GM21423 (cell line): ENCODE measurements around the gene SMPD1.
A peak's percentile ranks its signal among the peaks of the same experiment; 100 is the strongest.
"Not testable (repeated sequence)": the region's sequence is repeated elsewhere in the genome, so short reads cannot be mapped to it uniquely, and the experiment has no call there.

Experiments used
- ATAC-seq: cut with Tn5 transposase; IDR thresholded peaks from one replicate; pipeline ENCODE4 v1.9.1; 2021; ENCODE audit warnings: mild to moderate bottlenecking, moderate library complexity; ENCODE audit not compliant: unreplicated experiment

Gene SMPD1

DNA sequence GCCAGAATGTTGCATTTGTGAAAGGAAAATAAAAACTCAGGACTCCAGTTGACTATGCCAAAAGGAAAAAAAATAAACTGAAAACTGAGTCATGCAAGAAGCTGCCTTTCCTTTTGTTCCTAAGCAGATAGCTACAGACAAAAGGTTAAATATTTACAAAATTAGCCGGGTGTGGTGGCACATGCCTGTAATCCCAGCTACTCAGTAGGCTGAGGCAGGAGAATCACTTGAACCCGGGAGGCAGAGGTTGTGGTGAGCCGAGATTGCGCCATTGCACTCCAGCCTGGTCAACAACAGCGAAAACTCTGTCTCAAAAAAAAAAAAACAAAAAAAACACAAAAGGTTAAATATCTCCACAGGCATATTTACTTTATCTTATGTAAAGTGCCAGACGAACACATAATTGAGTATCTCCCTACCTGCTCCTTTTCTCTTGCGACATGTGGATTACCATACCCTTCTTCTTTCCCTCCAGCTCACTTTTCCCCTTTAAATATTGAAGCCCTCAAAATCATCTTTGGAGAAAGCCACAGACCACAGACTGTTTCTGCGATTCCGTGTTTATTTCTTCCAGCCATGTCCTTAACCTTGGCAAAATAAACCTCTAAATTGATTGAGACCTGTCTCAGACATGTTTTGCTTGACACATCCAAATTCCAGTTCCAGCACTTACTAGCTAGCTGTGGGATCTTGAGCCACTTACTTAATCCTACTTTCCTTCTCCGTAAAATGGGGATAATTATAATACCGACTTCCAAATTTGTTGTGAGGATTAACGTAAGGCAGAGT, 2.3 kb upstream of the SMPD1 start:
- no peak for ATAC-seq

DNA sequence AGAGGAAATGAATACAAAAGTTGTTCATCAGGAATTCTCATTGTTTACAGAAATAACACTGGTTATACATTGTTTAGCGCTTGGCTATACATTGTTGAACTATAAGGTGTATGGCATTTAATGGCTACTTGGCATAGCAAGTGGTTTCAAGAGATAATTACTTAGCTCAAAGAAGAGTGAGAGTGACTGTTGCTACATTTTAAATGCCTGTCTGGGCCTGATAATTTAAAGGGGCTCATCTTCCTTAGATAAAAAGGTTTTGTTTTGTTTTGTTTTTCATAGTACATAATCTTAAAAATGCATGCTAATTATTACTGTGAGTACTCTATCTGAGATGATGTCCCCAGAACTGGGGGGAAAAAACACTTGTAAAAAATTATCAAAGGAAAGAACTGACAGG, 1.5 kb upstream of the SMPD1 start:
- no peak for ATAC-seq

- no peak for ATAC-seq
Measured at GRCh38 chr11:6390718-6391469, 620 bp downstream of the SMPD1 start.

DNA sequence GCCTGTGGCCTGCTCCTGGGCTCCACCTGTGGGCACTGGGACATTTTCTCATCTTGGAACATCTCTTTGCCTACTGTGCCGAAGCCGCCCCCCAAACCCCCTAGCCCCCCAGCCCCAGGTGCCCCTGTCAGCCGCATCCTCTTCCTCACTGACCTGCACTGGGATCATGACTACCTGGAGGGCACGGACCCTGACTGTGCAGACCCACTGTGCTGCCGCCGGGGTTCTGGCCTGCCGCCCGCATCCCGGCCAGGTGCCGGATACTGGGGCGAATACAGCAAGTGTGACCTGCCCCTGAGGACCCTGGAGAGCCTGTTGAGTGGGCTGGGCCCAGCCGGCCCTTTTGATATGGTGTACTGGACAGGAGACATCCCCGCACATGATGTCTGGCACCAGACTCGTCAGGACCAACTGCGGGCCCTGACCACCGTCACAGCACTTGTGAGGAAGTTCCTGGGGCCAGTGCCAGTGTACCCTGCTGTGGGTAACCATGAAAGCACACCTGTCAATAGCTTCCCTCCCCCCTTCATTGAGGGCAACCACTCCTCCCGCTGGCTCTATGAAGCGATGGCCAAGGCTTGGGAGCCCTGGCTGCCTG, 1.4 kb downstream of the SMPD1 start:
- ATAC-seq: no peak

GRCh38 chr11:6392251-6392650, 2.0 kb downstream of the SMPD1 start:
- not testable (repeated sequence) for ATAC-seq

DNA sequence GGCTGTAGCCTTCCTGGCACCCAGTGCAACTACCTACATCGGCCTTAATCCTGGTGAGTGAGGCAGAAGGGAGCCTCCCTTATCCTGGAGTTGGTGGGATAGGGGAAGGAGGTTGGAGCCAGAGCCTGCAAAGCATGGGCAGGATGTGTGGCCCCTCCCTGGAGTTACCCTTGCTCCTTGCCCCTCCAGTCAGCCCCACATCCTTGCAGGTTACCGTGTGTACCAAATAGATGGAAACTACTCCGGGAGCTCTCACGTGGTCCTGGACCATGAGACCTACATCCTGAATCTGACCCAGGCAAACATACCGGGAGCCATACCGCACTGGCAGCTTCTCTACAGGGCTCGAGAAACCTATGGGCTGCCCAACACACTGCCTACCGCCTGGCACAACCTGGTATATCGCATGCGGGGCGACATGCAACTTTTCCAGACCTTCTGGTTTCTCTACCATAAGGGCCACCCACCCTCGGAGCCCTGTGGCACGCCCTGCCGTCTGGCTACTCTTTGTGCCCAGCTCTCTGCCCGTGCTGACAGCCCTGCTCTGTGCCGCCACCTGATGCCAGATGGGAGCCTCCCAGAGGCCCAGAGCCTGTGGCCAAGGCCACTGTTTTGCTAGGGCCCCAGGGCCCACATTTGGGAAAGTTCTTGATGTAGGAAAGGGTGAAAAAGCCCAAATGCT, 3.9 kb downstream of the SMPD1 start:
- no peak for ATAC-seq

DNA sequence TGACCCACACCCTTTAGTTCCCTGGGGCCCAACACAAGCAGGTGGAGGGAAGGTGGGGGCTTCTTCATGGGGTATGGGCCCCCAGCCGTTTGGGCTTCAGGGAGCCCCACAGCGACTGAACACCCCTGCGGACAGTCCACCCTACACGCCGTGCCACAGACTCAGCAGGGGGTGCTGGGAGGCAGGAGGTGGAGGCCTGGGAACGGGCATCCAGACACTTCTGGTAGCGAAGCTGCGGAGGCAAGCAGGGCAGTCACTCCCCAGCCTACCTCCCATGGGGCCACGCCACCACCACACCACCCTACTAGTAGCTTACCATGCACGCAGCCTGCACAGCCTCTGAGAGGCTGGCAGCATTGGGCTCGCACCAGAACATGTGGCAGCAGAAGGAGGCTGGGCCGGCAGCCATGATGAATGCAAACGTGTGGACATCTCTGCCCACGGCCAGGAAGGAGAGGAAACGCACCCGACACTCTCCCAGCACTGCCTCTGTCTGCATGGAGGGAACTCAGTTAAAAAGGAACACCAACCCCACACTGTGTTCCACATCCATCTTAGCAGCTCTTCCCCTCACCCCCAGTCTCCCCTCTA, 5.3 kb downstream of the SMPD1 start:
- no peak for ATAC-seq

- ATAC-seq: no peak
Measured at GRCh38 chr11:6397156-6397555, 6.9 kb downstream of the SMPD1 start.

DNA sequence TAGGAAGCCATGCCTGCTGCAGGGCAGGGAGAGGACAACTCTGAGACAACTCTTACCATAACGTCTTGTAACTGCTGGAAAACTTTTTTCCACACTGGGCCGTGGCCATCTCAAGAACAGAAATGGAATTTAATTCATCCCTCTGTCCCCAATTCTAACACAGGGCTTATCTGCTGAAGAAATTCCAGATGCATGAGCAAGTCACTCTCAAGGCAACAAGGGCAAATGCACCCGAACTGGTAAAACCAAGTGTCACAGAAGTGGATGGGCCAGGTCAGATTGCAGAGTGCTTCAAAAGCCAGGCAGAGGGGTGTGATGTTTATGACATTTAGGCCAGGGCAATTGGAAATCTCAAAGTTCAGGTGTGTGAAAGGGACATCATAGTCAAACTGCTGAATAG, 7.4 kb downstream of the SMPD1 start:
- no peak for ATAC-seq

- no peak for ATAC-seq
Measured at GRCh38 chr11:6400431-6401345, 10.4 kb downstream of the SMPD1 start.

DNA sequence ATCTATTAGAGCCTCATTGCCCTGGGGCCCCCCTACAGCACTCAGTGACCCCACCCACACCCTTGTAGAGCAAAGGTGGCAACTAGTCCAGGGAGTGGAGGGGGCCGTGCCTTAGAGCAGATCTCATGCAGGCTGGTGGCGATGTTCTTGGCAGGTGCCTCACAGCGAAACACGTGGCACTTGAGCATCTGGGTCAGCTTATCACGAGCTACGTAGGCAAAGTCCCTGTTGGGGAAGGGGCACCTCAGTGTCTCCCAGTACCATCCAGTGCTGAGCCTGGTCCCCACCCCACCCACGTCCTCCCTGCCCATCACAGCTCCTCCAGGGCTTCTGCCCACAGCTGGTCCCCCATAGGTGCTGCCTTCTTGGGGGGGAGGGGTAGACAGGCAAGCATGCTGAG, 11.2 kb downstream of the SMPD1 start:
- ATAC-seq: no peak

DNA sequence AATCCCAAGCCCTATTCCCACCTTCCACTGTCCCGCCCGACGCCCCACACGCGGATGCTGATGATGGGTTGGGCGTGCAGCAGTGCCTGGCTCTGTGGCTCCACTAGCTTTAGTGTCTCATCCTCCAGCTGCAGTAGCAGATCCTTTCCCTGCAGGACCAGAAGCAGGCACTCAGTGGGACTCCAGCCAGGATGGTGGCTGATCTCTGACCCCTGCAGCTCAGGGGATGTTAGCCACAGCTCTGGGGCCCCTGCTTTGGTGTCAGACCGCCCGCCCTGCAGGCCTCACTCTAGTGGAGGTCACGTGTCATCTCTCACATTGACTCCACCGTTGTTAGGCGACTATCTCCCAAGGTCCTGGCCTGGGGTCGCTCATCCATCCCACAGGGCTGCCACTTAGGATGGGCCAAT, 11.8 kb downstream of the SMPD1 start:
- ATAC-seq: peak; percentile 26

DNA sequence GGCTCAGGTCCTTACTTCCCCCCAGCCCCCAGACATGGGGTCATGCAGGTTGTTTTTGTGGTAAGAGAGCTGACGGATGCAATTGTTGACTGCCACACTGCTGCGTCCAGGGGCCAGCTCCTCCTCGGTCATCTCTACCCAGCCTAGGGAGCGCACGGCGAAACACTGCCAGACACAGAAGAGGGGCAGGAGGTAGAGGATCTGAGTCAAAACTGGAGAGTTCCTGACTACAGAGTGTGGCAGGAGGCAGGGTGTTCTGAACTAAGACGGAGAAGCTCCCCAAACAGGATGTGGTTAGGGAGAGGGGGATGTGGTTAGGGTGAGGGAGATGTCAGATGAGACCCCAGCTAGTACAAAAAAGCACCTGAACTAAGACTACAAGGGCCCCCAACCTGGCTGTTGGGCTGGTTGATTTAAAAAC, 12.3 kb downstream of the SMPD1 start:
- ATAC-seq: peak; percentile 93

DNA sequence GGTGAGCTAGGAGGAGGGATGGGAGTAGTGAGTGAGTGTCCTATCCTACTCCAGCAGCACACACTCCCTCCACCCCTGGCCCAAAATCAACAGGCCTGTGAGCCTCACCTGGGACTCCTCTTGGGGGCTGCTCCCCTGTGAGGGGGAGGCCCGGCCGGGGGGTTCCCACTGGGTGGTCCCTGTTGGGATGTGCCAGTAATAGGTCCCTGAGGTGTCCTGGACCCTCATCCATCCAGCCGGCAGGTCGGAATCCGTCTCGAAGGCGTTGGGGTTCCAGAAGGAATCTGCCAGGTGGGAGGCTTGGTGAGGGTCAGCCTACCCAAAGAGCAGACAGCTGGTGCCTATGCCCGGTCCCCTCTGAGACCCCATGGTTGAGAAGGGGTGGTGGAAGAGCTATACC, 13.3 kb downstream of the SMPD1 start:
- ATAC-seq: no peak

DNA sequence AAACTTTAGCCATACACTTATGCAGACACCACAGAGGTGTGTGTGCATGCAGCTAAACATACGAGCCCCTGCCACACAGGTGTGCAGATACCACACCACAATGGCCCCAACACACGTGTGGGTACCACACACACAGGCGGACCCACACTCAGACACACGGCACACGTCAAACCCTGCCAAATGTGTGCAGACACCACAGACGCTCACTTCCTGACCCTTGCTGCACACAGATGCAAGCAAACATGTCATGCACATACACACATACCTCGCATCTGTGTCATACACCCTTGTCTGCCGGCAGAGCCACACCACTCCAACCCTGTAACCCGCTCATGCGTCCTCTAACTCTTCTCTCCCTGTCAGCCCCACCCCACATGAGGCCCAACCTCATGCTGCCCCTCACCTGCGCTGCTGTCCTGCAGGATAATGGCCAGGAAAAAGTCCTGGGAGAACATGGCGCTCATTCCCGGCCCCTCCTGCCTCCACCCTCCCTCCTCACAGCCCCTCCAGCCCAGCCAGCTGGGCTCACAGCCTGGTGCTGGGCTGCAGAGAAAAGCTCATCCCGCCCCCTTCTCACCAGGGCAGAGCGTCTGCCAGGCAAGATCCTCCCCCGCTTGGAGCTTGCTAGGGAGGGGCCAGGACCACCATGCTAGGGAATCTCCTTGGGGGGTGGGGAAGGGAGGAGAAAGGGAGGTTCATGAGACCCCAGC, 14.2 kb downstream of the SMPD1 start:
- ATAC-seq: no peak

- ATAC-seq: no peak
Measured at GRCh38 chr11:6405052-6405667, 14.9 kb downstream of the SMPD1 start.

DNA sequence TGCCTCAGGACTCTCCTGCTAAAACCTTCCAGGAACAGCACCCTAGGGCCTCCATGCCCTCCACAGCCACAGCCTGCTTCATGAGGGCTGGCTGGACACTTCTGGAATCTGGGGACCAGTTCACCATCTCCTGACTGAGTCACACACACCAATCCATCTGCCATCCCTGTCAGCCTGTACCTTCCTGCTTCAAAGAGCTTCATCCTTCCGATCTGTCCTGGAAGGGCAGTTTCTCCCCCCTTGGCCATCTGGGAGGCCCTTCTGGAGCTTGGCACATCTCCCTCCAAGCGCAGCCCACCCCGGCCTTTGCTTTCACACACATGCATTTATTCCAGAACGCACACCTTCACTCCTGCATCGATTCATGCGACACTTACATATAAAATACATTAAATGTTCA, 15.6 kb downstream of the SMPD1 start:
- no peak for ATAC-seq

- ATAC-seq: no peak
Measured at GRCh38 chr11:6406370-6406769, 16.1 kb downstream of the SMPD1 start.
